Neural crest cell (in vitro differentiated cells): ENCODE measurements around the gene CD82. TPM values are rescaled to one million over a fixed set of nuclear protein-coding genes. Genes with fewer than 3 reads are reported as not detected.
A peak's percentile ranks its signal among the peaks of the same experiment; 100 is the strongest.

Source experiments
- DNase-seq: peaks from one replicate; pipeline ENCODE4 v3.0.0; 2021; ENCODE audit warnings: low read depth, mixed read lengths, low spot score
- H3K27ac Mint-ChIP-seq: one replicate; pipeline ENCODE4 v1.8.0; 2021; ENCODE audit warnings: mild to moderate bottlenecking, mixed read lengths; ENCODE audit not compliant: unreplicated experiment
- H3K27me3 Mint-ChIP-seq: 2 replicates; pipeline ENCODE4 v1.8.0; 2021; ENCODE audit warnings: low read depth, mild to moderate bottlenecking, mixed read lengths
- H3K36me3 Mint-ChIP-seq: 2 replicates; pipeline ENCODE4 v1.8.0; 2021; ENCODE audit warnings: low read depth, mild to moderate bottlenecking, mixed read lengths
- H3K4me1 Mint-ChIP-seq: 2 replicates; pipeline ENCODE4 v1.8.0; 2021; ENCODE audit warnings: mixed read lengths
- H3K4me3 Mint-ChIP-seq: one replicate; pipeline ENCODE4 v1.8.0; 2021; ENCODE audit warnings: mild to moderate bottlenecking, mixed read lengths
- H3K9me3 Mint-ChIP-seq: 2 replicates; pipeline ENCODE4 v1.8.0; 2021; ENCODE audit warnings: mixed read lengths
- total RNA-seq: library from RNA; stranded (reverse); gene quantifications from 2 replicates; pipeline ENCODE4 v1.2.1, GENCODE V29; 2021
- TF ChIP-seq, protein P1 (sequence below): fragments of 200-600 bp; sonication (generic); conservative IDR thresholded peaks from 2 replicates; pipeline ENCODE4 v1.5.0; 2021; ENCODE audit warnings: antibody characterized with exemption, mild to moderate bottlenecking

Gene CD82
- total RNA-seq, 1 donor from 2014 or later, result 14.1 TPM

DNA sequence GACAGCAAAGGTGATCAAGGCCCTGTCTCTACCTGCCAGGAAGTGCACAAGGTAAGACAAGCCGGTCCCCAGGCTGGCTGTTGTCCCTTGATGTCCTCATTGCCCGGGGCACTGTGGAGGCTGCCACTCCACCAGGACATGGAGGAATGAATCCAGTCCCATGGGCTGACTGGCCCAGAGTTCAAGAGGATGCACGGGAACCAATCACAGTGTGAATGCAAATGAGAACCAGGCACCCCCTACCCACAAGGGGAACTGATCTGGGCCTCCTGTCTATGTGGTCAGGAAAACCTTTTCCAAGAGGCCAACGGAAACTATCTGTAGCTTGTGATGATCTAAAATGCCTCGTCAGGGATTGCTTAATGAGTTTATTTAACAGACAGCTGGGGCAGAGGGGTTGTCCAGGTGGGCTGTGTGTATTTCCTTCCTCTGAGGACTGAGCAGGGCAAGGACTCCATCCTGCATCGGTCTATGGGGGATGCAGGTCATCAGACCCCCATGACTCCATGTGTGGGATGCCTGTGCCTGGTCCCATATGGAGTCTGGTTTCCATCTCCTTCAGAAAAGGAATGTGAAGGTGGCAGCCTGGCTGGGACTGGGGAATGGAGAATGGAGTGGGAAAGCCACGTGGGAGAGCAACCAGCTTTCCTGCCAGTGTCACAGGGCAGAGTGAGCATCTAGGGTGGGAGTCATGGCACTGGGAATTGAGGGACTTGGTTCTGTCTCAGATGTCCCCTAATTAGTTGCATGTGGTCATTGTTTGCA lies 60.5 kb downstream of the CD82 start:
- H3K27ac Mint-ChIP-seq, result peak overlapping the region; percentile 12

DNA sequence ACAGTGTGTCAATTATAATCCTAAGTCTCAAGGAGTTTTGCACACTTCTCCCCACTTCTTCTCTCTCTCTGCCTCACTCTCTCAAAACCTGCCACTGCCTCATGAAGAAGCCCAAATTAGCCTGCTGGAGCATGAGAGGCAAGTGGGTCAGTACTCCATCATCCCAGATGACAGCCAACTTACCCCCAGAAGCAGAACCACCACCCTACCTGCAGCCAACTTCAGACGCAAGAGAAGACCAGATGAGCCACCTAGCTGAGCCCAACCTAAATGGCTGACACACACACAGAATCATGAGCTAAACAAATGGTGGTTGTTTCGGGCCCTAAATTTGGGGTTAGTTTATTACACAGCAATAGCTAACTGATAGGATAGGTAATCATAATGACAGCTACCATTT lies 61.2 kb downstream of the CD82 start:
- TF ChIP-seq, protein P1, sequence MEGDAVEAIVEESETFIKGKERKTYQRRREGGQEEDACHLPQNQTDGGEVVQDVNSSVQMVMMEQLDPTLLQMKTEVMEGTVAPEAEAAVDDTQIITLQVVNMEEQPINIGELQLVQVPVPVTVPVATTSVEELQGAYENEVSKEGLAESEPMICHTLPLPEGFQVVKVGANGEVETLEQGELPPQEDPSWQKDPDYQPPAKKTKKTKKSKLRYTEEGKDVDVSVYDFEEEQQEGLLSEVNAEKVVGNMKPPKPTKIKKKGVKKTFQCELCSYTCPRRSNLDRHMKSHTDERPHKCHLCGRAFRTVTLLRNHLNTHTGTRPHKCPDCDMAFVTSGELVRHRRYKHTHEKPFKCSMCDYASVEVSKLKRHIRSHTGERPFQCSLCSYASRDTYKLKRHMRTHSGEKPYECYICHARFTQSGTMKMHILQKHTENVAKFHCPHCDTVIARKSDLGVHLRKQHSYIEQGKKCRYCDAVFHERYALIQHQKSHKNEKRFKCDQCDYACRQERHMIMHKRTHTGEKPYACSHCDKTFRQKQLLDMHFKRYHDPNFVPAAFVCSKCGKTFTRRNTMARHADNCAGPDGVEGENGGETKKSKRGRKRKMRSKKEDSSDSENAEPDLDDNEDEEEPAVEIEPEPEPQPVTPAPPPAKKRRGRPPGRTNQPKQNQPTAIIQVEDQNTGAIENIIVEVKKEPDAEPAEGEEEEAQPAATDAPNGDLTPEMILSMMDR, result no peak
- H3K4me1 Mint-ChIP-seq, result peaks cover 25% of the 10 kb centered on the region
- no peaks in the 10 kb centered on the region for H3K9me3 Mint-ChIP-seq
- H3K36me3 Mint-ChIP-seq, result no peaks in the 10 kb centered on the region
- no peak overlapping the region for H3K4me3 Mint-ChIP-seq
- DNase-seq, result no peak
- no peaks in the 10 kb centered on the region for H3K27me3 Mint-ChIP-seq
- H3K27ac Mint-ChIP-seq, result no peak overlapping the region

More for the DNA sequence above, 60.5 kb downstream of the CD82 start:
- no peaks in the 10 kb centered on the region for H3K9me3 Mint-ChIP-seq
- no peak for DNase-seq
- H3K4me1 Mint-ChIP-seq, result peaks cover 32% of the 10 kb centered on the region
- H3K4me3 Mint-ChIP-seq, result no peak overlapping the region
- H3K27me3 Mint-ChIP-seq, result no peaks in the 10 kb centered on the region
- TF ChIP-seq, protein P1, result no peak
- no peaks in the 10 kb centered on the region for H3K36me3 Mint-ChIP-seq

DNA sequence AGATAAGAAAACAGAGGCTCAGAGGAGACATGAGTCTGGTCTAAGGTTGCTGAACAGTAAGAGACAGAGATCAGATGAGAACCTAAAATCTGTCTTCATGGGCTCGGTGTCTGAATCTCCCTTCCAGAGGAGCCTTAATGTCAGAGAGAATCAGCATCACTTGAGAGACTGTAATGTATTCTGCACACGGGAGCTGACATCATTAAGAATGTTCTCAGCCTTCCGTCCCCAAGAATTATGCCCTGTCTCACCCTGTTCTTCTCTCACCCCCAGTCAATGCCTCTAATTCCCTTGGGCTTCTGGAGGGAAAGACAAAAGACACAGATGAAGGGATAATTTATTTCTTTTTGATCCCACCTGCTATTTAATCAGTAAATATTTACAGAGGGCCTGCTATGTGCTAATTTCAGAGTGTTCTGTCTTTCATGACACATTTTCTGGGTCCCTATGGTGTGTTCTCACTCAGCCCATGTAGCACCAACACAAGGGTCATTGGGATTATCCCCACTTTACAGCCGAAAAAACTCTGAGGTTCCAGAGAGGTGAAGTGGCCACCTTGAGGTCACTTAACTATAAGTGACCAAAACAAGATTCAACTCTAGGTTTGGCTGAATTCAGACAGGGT lies 61.8 kb downstream of the CD82 start:
- no peaks in the 10 kb centered on the region for H3K36me3 Mint-ChIP-seq
- H3K27me3 Mint-ChIP-seq, result no peaks in the 10 kb centered on the region
- no peak overlapping the region for H3K4me3 Mint-ChIP-seq
- H3K9me3 Mint-ChIP-seq, result no peaks in the 10 kb centered on the region
- H3K4me1 Mint-ChIP-seq, result peaks cover 24% of the 10 kb centered on the region
- no peak overlapping the region for H3K27ac Mint-ChIP-seq
- DNase-seq, result no peak
- TF ChIP-seq, protein P1, result no peak

DNA sequence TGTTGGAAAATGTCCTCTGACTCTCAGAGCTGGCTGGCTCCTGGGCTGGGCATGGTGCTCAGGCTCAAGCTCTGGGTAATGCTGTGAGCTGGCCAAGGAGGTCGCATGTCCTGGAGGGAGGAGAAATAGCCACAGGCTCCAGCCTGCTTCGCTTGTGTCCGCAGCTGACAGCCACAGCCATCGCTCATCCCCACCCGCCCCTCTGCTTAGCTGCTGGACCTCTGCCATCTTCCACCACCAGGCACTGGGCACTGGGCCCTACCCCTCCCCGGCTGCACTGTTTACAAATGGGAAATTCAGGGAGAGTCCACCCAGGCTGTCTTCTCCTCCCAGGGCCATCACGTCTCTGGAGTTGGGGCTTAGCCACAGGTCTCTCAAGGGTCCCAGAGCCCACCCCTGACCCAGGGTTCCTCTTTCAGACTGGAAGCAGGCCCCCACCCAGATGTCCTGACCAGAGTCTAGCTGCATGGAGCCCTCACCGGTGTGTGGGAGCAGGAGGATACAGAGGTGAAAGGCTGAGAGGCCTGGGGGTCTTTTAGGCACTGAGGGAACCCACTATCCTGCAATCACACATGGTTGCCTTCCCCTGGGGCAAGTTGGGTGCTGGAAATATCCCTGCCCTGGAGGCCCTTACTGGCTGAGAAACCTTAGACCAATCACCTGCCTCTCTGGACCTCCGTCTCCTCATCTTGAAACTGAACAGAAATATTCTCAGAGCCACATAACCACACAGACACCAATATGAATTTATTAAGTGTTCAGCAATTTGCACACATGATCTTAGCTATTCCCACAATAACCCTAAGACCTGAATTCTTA lies 62.7 kb downstream of the CD82 start:
- Mint-ChIP-seq H3K36me3 (no peaks in the 10 kb centered on the region), H3K27ac (no peak overlapping the region), H3K27me3 (no peaks in the 10 kb centered on the region), H3K4me1 (peaks cover 28% of the 10 kb centered on the region), H3K9me3 (no peaks in the 10 kb centered on the region), H3K4me3 (no peak overlapping the region)
- TF ChIP-seq, protein P1, result no peak
- DNase-seq, result peak; percentile 1
